HCEC 1CT (cell line): ENCODE measurements around the gene NPR3.

Experiments used
- DNase-seq: peaks from one replicate; pipeline ENCODE4 v3.0.0-alpha.2; 2017

The NPR3 gene

DNA sequence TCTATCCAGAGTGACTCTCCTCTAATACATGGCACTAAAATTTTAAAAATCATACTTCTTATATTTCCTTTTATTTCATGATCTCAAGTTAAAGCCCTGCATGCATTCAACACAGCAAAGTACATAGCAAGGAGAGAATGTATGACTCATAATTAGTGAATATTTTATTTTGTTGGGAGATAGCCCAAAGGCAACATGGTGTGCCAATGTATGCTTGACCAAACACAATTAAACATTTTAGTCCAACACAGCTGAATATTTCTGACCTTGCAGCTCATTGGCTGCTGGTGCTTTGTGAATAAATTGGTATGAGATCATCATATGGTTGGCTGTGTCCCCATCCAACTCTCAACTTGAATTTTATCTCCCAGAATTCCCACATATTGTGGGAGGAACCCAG is 103.5 kb downstream of the NPR3 start:
- peak; percentile 63 for DNase-seq

- no peak for DNase-seq
Observed at GRCh38 chr5:32827981-32828380, 116.9 kb downstream of the NPR3 start.

GRCh38 chr5:32828492-32828891 is 117.4 kb downstream of the NPR3 start:
- DNase-seq, result peak; percentile 17

DNA sequence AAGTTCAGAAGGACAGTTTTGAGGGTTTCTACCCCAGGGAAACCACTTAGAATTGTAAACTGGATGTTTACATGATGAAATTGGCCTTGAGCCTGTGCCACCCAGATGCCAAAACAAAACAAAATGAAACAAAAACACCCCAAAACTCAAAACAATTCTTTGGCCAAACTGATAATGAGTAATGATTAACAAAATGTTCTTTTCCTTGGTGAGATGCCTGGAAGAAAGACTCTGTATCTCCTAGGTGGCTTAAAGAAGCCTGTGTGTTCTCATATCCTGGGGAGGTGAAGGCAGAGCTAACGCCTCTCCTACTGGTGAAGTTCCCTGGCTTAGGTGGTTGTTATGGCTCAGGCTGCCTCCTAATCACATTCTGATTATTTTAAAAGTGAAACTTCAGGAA is 120.5 kb downstream of the NPR3 start:
- peak; percentile 13 for DNase-seq

GRCh38 chr5:32833127-32833526 is 122.0 kb downstream of the NPR3 start:
- DNase-seq, result no peak

GRCh38 chr5:32833663-32834062 is 122.5 kb downstream of the NPR3 start:
- no peak for DNase-seq

GRCh38 chr5:32834251-32834650 is 123.1 kb downstream of the NPR3 start:
- no peak for DNase-seq

- no peak for DNase-seq
Observed at GRCh38 chr5:32836176-32836575, 125.1 kb downstream of the NPR3 start.

DNA sequence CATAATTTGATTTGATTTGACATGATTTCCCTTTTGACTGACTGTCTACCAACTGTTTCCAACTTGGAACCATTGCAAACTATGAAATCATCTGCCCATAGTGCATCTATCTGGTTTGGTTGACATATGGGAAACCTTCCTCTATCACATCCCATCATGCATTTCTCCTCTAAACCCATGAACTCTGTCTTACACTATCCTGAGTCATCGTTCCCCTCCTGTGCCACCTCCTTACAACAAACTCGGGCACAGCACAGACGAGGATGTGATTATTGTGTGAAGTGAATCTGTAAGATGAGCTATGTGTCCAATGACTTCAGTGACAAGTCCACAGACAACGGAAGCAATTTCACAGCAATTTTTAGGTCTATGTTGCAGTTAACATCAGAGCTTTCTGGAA is 126.1 kb downstream of the NPR3 start:
- DNase-seq, result peak; percentile 43

GRCh38 chr5:32839106-32839505 is 128.0 kb downstream of the NPR3 start:
- DNase-seq, result no peak

DNA sequence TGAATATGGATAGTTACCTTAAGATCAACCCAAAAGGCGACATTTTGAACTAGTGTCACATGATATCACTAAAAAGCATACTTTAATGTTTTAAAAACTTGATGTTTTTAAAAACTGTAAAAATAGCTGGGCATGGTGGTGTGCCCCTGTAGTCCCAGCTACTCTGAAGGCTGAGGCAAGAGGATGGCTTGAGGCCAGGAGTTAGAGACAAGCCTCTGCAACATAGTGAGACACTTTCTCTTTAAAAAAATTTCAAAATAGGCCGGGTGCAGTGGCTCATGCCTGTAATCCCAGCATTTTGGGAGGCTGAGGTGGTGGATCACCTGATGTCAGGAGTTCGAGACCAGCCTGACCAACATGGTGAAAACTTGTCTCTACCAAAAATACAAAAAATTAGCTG is 129.5 kb downstream of the NPR3 start:
- no peak for DNase-seq
